ENCODE results near the gene MARCHF6.
"Not testable (repeated sequence)": the region's sequence is repeated elsewhere in the genome, so short reads cannot be mapped to it uniquely, and the experiment has no call there.

The MARCHF6 gene

DNA sequence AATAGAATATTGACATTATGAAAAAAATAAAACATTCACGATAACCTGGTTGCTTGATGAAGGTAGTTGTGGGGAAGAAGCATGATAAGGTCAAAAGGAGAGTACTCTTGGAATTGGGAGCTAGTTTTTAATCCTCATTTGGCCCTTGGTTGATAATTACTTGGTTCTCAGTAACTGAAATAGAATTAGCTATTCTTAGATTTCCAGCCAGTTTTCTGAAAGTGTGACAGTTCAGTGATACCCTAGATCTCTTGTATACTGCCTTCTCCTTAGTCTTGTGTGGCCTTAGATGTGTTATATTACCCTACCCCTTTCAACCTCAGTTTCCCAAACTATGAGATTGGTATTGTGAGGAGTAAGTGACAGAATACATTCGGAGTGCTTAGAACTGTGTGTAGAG lies 17.4 kb downstream of the MARCHF6 start:
- TF ChIP-seq, protein P1, sequence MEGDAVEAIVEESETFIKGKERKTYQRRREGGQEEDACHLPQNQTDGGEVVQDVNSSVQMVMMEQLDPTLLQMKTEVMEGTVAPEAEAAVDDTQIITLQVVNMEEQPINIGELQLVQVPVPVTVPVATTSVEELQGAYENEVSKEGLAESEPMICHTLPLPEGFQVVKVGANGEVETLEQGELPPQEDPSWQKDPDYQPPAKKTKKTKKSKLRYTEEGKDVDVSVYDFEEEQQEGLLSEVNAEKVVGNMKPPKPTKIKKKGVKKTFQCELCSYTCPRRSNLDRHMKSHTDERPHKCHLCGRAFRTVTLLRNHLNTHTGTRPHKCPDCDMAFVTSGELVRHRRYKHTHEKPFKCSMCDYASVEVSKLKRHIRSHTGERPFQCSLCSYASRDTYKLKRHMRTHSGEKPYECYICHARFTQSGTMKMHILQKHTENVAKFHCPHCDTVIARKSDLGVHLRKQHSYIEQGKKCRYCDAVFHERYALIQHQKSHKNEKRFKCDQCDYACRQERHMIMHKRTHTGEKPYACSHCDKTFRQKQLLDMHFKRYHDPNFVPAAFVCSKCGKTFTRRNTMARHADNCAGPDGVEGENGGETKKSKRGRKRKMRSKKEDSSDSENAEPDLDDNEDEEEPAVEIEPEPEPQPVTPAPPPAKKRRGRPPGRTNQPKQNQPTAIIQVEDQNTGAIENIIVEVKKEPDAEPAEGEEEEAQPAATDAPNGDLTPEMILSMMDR (IDR thresholded peaks at IDR 0.05; ENCODE audit: extremely low read depth, missing control alignments) = no peak
- no peak for DNase-seq (ENCODE audit: low spot score)

DNA sequence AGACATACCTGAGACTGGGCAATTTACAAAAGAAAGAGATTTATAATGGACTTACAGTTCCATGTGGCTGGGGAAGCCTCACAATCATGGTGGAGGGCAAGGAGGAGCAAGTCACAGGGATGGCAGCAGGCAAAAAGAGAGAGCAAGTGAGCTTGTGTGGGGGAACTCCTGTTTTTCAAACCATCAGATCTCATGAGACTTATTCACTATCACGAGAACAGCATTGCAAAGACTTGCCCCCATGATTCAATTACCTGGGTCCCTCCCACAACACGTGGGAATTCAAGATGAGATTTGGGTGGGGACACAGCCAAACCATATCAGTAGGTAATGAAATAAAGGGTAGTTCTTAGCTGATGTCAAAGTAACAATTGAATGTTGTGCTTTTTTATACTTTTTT lies 17.9 kb downstream of the MARCHF6 start:
- not testable (repeated sequence) for DNase-seq (ENCODE audit: low spot score)

DNA sequence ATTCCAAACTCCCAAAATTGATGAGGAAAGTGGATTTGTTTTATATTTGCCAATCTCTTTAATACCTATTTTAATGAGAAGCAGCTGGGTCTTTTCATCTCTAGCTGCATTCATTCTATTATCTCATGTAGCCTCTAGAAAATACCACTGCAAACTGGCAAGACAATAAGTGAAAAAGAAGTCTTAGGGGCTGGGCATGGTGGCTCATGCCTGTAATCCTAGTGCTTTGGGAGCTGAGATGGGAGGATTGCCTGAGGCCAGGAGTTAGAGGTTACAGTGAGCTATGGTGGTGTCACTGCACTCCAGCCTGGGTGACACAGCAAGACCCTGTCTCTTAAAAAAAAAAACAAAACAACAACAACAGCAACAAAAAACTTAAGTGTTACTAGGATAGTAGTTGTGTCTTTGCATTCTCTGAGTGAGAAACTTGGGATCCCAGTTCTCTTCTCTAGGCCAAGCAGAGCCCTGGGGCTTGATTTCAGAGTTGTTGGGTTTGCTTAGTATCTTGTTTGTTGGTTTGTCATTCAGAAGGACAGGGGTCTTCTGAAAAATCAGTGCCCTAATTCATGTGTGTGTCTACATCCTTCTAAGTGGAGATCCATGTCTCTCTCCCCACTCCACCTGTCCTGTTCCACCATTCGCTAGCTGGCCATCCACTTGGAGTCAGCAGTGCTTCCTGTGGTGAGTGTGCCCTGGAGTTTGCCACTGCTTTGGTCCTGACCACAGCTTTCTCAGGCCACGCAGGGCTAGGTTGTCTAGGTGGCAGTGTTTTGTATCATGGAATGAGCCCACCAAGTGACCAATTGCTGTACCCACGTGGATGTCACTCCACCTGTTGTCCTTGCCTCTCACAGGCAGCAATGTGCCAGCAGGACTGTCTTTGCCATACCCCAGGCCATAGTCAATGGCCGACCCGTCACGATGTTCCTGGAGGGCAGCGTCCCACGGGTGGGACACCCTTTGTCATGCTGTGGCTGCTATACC lies 19.5 kb downstream of the MARCHF6 start:
- TF ChIP-seq, protein P1 (IDR thresholded peaks at IDR 0.05; ENCODE audit: extremely low read depth, missing control alignments) = no peak
- no peak for DNase-seq (ENCODE audit: low spot score)

DNA sequence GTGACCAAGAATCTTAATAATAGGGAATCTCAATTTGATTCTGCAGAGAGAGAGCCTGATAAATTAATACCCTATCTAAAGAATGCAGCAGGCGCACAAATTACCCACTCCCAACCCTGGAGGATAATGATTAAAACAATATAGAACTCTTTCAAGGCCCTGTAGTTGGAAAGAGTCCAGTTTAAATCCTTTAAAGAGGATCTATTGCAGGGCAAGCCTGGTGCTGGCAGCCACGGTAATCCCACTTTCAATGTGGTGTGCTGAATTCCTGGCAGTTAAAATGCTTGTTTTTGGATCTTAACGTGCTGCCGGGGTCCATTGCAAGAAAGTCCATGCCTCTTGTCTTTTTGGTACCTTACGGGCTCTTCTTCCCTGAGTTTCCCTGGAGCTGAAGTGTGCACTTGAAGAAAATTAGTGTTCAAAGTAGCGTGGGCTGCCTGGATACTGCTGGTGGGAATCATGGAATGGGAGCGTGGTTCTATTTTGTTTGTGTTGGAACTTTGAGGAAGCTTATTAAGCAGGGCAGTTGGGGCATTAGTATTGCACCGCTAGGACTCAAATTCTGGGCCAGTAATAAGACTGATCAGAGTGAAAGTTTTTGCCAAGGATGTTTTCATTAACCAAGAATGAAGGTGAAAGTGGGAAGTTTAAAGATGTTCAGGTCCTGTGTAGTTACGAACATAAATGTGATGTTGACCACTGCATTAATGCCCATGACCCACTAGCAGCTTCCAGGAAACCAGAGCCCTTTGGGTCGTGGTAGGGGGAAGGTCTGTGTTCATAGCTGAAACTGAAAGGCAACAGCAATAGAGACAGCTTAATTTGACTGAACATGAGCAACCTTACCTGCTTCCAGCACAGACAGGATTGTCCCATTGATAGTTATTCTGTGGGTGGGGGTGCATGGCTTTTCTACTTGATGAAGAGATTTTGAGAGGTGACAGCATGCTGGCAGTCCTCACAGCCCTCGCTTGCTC lies 20.8 kb downstream of the MARCHF6 start:
- TF ChIP-seq, protein P1 (IDR thresholded peaks at IDR 0.05; ENCODE audit: extremely low read depth, missing control alignments) = no peak
- no peak for DNase-seq (ENCODE audit: low spot score)

DNA sequence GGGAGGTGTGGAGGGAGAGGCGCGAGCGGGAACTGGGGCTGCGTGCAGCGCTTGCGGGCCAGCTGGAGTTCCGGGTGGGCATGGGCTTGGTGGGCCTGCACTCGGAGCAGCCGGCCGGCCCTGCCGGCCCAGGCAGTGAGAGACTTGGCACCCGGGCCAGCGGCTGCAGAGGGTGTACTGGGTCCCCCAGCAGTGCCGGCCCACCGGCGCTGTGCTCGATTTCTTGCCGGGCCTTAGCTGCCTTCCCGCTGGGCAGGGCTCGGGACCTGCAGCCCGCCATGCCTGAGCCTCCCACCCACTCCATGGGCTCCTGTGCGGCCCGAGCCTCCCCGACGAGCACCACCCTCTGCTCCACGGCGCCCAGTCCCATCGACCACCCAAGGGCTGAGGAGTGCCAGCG lies 21.7 kb downstream of the MARCHF6 start:
- not testable (repeated sequence) for DNase-seq (ENCODE audit: low spot score)

DNA sequence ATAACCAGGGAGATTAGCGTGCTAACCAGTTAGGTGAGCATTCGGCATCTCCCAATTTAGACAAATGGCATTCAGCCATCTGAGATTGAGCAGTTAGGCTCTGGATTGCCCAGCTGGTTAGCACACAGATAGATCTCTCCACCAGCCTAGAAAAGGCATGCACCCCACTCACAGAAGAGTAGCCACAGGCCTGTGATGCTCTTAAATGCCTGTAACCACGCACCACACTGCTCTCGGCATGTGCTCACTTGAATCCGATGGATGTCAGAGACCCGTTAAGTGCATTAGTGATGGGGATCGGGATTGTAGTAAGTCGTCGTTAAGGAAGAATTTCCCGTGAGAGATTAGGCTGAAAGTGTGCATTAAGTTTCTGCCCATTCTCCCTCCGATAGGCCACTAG lies 23.0 kb downstream of the MARCHF6 start:
- DNase-seq (ENCODE audit: low spot score) = no peak
- TF ChIP-seq, protein P1 (IDR thresholded peaks at IDR 0.05; ENCODE audit: extremely low read depth, missing control alignments) = no peak

DNA sequence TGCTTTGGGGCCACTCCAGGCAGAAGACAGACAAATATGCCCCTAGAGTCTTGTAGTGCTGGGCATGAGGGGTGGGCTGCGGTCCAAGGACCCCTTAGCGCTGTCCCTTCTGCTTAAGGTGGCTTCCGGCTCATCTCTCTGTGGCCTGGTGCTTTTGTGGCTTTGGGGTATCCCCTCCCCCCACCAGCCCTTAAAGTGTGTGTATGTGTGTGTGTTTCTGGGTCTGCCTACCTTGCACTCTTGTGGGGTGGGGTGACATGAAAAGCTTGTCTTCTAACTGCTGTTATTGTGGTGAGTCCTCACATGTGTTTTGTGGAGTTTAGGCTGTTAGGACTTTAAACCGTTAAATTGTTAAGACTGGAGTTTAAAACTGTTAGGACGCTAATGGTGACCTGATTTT lies 23.6 kb downstream of the MARCHF6 start:
- TF ChIP-seq, protein P1 (IDR thresholded peaks at IDR 0.05; ENCODE audit: extremely low read depth, missing control alignments) = no peak
- no peak for DNase-seq (ENCODE audit: low spot score)

DNA sequence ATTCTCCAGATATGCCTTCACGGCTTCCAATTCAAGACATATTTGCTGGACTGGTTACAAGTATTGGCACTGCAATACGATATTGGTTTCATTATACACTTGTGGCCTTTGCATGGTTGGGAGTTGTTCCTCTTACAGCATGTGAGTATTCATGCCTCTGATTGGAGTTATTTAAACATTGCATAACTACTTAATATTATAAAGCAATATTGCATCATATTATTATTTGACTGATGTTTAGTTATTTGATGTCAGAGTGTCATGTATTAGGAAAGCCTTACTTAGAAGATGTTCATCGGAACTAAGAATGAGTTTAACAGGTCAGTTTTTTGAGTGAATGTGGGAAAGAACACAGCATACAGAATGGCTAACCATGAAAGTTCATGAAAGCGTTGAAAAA lies 28.3 kb downstream of the MARCHF6 start:
- no peak for DNase-seq (ENCODE audit: low spot score)
- TF ChIP-seq, protein P1 (IDR thresholded peaks at IDR 0.05; ENCODE audit: extremely low read depth, missing control alignments) = no peak

All from GM20000 (cell line).